Activated CD4-positive, alpha-beta T cell treated with anti-CD3 and anti-CD28 coated beads, Interleukin-2, amount 50 U/mL, for 24 hours (primary cell): ENCODE measurements around the gene MTFR1L.
"Not testable (repeated sequence)": the region's sequence is repeated elsewhere in the genome, so short reads cannot be mapped to it uniquely, and the experiment has no call there.

Source experiments
- DNase-seq, 2 donors: peaks; one replicate each; pipeline ENCODE4 v3.0.0-alpha.2; 2020; ENCODE audit warnings: low read depth in 1 of 2, low spot score in 1 of 2

The MTFR1L gene

DNA sequence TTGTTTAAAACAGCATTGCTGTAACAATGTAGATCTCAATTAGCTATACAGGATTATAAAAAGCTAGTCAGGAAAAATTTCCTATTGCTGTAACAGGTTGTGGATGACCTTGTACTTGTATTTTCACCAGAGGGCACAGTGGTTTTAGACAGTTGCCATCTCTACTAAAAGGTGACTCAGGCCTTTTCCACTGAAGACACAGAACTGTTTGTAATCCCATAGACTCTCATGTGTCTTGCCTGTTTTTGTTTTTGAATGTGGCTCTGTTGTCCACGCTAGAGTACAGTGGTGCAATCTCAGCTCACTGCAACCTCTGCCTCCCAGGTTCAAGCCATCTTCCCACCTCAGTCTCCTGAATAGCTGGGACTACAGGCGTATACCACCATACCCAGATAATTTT is 5.9 kb downstream of the MTFR1L start:
- DNase-seq, result no peak

DNA sequence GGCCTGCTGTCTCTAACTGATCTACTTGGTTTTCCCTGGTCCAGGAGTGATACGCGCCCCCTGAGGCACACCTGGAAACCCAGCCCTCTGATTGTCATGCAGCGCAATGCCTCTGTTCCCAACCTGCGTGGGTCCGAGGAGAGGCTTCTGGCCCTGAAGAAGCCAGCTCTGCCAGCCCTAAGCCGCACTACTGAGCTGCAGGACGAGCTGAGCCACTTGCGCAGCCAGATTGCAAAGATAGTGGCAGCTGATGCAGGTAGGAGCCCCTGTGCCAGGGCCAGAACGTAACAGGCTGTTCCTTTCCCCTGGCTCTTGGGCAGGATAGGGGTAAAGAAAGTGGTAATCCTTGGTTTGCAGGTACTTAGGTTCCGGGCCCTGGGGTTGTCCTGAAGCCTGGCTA is 6.8 kb downstream of the MTFR1L start:
- no peak for DNase-seq

DNA sequence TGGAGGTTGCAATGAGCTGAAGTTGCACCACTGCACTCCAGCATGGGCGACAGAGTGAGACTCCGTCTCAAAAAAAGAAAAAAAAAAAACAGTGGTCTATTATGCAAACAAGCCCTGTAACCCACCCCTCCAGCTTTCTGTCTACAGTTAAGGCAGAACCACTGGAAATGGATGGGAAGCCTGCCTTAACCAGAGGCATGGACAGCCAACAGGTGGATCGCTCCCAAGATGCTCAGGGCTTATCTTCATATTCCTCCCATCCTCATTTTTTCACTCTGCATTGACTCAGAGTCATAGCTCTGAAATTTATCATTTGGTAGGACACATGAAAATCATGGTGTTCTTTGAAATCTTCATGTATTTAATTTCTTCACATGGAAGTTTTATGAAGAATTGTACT is 8.7 kb downstream of the MTFR1L start:
- DNase-seq, result no peak

DNA sequence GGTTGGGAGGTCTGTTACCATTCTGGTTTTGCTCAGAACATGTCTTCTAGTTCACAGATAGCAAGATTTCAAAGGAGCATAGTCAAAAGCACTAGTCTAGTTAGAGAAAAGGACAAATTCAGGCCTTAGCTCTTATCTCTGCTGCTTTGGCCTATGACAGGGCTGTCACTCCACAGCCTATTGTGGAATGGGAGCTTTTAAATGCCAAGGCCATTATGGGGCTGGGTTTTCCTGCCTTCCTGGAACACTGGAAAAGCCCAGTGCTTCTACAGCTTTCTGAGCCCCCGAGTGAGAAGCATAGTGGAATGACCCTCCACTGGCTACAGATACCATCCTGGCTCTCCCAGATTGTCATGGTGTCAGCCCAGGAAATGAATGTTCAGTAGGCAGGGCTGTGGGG is 9.3 kb downstream of the MTFR1L start:
- no peak for DNase-seq

DNA sequence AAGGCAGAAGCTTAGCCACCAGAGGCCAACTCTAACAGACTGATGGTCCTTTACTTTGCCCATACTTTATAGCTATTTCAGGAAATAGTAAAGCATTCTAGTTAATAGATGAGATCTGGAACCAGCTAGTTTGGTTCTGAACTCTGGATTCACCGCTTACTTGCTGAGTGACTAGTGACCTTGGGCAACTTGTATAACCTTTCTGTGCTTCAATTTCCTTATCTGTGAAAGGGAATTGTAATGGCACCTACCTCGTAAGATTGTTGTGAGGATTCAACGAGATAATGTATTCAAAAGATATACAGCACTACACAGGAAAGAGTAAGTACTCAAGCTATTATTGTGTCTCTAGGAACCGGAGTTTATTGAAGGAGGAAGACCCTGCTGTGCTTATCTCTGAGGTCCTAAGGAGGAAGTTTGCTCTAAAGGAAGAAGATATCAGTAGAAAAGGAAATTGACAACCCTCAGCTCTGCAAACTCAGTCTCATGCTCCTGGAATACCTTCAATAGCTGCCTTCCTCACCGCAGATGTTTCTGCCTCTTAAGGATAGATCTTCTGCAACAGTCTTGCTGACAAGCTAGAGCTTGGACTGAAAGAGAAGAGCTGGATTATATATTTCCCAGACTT is 11.9 kb downstream of the MTFR1L start:
- no peak for DNase-seq

DNA sequence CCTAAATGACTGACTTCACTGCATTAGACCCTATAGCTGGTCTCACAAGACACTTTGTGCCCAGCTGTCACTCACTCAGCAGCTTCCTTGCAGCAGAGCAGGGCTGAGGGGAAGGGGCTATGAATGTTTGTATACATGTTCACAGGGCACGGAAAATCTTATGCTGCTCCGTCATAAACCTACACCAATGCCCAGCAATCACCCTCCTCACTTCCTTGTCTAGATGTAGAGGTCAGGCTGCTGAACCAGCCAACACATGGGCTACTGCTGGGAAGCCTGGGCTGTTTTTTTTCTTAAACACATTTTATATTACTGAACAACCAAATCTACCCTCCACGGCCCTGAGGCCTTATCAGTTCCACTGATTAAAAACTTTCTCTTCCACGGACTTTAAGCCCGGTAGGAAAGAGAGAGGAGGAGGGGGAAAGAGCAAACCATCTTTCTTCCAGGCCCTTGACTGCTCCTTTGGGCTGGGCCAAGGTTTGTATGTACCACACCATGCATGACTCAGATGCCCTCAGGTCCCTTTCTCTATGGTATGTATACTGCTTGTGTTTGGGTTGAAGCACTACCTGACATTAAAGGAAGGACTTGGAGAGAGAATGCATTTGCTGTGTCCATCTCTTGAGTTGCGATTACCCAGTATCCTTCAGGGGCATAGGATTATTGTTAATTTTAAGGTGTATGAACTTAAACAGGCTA is 12.7 kb downstream of the MTFR1L start:
- DNase-seq, result no peak

DNA sequence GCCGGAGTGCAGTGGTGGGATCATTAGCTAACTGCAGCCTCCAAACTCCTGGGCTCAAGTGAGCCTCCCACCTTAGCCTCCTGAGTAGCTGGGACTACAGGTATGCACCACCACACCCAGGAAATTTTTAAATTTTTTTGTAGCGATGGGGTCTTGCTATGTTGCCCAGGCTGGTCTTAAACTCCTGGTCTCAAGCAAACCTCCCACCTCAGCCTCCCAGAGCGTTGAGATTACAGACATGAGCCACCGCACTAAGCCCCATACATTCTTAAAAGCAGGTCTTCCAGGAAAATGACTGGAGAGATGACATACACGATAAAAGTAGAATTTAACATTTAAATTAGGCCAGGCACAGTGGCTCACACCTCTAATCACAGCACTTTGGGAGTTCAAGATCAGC is 13.4 kb downstream of the MTFR1L start:
- no peak for DNase-seq

DNA sequence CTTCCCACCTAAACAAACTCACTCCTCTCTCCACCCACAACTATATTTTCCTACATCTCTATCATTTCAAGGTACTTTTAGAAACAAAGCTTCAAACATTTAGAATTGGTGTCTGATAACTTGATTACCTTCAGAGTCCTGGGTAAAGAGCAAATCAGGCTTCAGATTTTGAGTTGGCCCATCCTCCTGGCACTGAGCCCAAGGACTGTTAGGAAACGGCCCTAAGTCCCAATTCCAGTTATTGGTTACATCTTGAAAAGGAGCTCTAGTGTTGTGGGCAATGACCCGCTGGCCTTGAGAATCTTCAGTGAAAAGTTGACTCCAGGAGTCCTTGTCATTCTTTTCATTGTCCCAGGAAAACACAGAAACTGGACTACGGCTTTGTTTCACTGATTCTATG is 15.1 kb downstream of the MTFR1L start:
- no peak for DNase-seq

DNA sequence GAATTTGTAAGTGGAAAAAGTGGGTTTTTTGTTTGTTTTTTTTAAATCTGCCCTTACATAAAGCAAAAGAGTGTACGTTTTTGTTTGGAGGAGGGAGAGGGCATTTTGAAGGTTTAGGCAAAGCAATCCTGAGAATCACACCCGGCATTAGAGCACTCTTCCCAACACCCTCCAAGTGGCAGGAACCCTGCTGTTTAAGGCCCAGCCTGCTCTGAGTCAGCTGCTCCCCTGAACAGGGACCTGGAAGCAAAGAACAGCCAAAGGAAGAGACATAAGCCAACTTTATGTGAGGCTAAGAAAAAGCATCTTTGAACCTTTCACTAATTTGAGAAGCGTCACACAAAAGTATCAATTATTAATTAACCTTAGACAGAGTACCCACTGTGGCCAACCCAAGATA is 16.9 kb downstream of the MTFR1L start:
- no peak for DNase-seq

DNA sequence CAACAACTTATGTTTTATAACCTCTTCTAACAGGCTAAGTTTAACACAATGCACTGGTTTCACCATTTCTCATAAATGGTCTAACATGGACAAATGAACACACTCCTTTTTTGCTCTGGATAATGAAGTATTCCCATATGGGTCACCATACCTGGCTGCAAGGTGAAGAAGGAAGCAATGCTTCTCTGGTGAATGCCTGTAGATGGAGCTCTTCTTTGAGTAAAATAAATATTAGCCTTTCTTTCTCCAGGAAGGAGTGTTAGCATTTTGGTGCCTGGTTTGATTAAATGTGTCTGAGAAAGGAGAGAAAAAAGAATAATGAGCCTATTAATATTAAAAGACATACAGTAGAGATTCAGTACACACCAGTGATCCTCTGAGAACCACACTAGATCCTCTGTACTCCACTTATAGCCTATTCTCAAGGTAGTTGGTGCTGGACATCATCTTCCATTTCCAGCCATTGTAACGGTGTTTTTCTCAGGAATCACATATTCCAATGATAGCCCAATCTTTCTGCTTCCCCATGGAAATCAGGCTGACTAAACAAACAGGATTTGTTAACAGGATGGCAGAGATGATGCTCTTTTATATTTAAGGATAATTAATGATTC is 17.6 kb downstream of the MTFR1L start:
- DNase-seq, result no peak

DNA sequence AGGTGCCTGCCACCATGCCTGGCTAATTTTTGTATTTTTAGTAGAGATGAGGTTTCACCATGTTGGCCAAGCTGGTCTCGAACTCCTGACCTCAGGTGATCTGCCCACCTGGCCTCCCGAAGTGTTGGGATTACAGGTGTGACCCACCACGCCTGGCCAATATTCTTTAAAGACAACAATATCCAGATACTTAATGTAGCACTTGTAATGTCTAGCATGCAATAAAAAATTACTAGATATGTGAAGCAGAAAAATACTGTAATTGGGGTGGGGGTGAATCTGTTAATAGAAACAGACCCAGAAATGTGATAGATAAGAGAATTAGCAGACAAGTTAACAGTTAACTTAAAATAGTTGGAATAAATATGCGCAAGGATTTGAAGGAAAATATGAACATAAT is 20.1 kb downstream of the MTFR1L start:
- not testable (repeated sequence) for DNase-seq

DNA sequence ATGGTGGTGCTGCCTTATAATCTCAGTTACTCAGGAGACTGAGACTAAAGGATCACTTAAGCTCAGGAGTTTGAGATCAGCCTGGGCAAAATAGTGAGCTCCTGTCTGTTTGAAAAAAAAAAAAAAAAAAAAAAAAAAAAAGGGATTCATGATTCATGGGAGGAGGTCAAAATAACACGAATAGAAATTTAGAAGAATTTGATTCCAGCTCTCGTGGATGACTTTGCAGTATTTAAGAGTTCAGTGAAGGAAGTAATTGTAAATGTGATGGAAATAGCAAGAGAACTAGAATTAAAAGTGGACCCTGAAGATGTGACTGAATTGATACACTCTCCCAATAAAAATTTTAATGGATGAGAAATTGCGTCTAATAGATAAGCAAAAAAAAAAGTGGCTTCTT is 23.7 kb downstream of the MTFR1L start:
- no peak for DNase-seq

DNA sequence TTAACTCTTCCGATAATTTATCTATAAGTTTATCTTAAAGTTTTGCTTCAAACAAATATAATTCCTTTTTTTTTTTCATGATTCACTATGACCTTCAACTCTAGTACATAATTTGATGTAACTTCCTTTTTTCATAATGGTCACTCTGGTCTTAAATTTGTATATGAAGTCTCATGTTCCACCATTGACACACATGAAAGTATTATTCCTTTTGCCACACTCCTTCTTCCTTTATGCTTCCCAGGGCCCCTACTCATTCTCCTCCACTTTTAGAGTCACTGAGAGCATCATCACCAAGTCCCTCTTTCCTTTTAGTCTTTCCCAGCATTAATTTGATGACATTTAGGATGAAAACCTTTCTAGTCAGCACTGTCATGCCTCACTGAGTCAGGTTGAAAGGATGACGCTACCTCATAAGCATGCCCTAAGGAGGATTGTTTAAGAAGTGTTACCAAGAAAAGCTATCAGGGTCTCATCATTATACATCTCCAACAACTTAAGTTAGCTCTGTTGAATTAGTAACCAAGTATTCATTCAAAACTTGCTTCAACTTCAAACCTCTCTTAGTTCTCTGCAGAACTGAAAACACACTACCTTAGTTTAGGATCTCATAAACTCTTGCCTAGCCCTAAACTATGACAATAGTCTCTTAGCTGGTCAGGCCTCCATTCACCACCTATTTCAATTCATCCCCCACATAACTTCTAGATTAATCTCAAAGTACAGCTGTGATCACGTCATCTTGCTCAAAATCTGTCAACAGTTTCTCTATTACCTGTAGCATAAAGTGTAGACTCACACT is 25.0 kb downstream of the MTFR1L start:
- no peak for DNase-seq

DNA sequence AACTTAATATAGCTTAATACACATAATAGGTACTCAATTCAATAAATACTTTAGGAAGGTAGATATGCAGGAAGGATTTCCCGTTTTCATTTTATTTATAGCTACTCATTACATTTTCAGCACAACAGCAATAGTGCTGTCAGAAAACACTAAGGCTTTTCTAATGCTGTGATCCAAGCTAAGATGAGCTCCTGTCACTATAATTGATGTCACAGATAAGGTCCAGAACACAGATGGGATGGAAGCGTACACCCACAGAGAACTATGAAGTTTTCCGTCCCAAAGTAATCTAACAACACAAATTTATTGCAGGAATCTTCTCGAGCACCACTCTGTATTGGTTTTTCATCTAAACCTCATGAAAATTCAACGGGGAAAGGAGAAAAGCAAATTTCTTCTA is 25.9 kb downstream of the MTFR1L start:
- DNase-seq, result no peak

DNA sequence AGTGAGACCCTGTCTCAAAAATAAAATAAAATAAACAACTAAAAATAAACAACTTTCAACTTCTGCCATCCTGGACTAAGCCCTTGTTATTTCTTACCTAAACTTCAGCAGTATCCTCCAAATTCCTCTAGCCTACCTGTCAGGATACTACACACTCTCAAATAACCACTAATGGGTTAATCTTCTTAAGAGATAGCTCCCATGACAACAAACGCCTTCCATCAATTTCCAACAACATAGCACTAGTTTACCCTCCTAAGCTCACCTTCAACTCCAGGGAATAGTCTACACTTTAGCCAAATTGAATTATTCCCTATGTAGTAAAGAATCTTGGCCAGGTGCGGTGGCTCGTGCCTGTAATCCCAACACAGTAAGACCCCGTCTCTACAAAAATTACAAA is 28.2 kb downstream of the MTFR1L start:
- DNase-seq, result no peak

DNA sequence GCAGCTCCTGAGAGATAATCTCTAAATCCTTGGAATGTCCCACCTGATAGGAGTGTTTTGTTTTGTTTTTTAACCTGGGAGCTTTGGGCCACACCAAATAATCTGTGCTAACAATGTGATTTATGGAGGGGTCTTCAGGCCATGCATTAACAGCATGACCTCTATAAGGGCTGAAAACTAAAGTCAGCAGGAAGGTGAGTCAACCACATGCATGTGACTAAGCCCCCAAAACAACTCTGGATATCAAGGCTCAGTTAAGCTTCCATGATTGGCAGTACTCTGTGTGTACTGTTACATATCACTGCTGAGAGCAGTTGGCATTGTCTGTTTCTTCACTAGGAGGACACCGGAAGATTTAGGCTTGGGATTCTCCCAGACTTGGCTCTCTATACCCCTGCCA is 28.8 kb downstream of the MTFR1L start:
- DNase-seq, result no peak

DNA sequence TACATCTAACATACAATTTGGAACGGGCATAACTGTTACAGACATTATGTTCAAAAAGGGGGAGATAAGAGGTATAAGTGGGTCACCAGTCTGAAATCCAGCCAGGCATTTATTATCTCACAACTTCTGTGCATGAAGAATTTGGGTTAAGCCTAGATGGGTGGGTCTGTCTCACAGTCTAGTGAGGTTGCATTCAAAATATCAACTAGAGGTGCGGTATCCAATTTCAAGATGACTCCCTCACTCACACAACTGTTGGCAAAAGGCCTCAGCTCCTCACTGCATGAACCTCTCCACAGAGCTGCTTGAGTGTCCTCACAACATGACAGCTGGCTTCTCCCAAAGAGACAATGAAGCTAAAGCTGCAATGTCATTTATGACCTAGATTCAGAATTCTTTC is 34.8 kb downstream of the MTFR1L start:
- DNase-seq, result no peak

DNA sequence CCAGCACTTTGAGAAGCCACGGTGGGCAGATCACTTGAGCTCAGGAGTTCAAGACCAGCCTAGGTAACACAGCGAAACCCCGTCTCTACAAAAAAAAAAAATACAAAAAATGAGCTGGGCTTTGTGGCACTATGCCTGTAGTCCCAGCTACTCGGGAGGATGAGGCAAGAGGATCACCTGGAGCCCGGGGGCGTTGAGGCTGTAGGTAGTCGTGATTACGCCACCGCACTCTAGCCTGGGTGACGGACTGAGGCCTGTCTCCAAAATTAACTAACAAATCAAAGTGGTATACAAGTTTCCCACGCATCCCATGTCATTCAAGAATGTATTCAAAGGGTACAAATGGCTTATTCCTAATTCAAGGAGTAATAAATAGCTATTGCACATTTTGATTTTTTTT is 37.1 kb downstream of the MTFR1L start:
- no peak for DNase-seq

DNA sequence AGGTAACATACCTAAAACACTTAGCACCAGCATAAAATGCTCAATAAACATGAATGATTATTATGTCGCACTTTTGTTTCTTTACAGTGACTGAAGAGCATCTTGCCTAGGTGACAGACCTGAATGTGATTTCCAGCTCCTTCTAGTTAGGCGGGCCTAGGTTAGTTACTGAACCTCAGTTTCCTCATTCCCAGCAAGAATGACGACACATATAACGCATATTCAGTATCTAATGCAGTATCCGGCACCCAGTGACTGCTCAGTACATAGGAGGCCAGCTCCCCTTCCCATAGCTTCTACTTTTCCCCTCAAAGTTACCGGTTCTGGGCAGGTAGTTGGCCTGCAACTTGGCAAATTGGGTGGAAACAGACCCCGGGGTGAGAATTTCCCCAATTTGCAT is 38.7 kb downstream of the MTFR1L start:
- no peak for DNase-seq

DNA sequence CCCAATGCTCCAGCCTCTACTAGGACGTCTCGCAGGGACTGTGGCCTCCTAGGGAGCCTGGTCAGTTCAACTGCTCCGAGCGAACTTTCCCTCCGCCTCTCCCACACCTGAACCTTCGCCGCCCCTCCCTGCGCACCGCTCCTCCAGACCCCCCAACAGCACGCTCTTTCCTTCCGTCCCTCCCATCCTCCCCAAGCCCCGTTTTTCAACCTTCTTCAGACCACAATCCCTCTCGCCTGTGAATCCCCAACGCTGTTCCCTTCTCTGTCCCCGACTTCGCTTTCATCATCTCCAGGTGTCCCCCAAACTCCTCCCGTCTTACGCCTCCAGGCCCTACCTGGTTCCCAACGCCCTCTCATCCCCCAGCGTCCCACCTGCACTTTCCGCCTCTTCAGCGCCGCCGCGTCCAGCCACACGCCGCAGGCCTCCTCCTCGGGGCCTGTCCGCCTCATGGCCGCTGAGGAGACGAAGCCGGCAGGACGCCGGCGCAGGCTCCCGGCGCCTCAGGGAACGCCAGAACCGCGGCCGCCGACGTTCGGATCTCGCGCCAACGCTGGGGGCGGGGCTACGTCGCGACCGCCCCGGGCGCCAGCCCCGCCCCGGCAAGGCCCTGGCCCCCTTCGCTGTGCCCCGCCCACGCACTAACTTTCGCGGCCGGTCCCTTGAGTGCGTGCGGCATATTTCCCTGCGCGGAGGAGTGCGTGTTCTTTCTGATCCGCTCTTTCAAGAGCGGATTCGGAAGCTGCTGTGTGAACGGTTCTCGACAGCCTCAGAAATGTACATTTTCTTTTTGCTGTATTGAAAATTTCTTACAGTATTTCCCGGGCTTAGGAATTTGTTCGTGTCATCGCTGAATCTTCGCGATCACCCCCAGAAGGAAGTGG is 39.4 kb downstream of the MTFR1L start, which contains the start of gene AUNIP:
Gene AUNIP (minus strand): TSS at position 552 of the 884 bp plus-strand sequence. CDS start 100 bp downstream, at position 452.
- DNase-seq, result peak; percentile 84 to 86
